GM18951 (cell line): ENCODE measurements around the gene CDK19.

Experiments
- POLR2A ChIP-seq: IDR thresholded peaks from 4 replicates; pipeline ENCODE4 v1.6.1; 2011; ENCODE audit warnings: mild to moderate bottlenecking; ENCODE audit not compliant: insufficient read length, insufficient read depth; ENCODE audit errors: extremely low read depth
- in situ Hi-C: fragments of 300-500 bp; cut with MboI; formaldehyde crosslinking; loops from one replicate; pipeline ENCODE4 v1.12.0; 2022; ENCODE audit warnings: low sequenced_read_pairs, mixed read lengths, inconsistent platforms; ENCODE audit not compliant: unreplicated experiment

The CDK19 gene

DNA sequence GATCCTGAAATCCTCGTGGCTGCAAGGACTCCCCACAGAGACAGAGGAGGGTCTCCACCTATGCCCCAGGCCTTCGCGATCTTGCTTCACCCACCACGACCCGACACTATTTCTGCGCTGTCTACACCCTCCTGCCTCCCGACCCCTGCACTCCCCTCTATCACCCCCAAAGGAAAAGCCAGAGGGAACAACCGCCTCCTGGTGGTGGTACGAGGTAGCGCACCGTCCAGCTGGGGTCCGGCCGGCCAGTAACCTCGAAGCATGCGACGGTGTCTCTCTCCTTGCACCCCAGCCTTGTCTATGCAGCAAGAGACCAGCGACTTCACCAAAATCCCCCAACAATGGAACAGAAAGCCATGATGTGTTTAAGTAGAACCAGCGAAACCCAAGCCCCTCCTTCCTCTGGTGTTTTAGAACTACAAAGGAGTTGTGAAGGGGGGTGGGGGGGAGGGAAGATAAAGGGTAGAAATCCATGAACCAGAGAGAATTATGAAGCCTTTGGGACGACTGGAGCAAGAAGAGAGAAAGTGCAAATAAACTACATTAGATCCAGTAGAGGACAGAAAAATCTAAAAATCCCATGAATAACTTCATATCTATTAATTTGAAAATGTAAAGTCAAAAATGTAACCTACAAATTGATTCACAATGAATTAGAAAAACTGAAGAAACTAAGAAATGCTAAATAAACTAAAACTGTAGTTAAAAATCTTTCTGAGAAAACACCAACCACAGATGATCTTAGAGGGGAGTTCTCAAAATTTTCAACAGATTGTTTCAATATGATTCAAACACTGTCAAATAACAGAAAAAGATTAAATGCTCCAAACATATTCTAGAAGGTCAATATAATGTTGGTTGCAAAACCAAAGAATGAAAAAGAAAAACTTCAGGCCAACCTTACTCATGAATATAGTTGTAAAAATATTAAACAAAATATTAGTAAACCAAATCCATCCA lies 168.0 kb downstream of the CDK19 start:
- in situ Hi-C loops, result no loop called here
- TF ChIP-seq POLR2A, result no peak

DNA sequence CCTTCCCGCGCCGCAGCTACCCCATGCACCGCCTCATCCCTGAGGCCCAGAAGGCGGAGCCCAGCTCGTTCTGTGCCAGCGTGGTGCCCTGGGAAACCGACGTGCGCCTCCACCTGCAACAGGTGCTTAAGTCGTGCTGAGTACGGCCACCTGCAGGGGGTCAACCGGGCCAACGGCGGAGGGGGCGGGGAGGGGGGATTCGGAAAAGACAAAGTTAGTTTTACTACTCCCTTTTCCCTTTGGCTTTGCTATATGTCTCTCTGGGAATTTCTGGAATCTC lies 168.9 kb downstream of the CDK19 start:
- TF ChIP-seq POLR2A, result no peak
- in situ Hi-C loops, result no loop called here

DNA sequence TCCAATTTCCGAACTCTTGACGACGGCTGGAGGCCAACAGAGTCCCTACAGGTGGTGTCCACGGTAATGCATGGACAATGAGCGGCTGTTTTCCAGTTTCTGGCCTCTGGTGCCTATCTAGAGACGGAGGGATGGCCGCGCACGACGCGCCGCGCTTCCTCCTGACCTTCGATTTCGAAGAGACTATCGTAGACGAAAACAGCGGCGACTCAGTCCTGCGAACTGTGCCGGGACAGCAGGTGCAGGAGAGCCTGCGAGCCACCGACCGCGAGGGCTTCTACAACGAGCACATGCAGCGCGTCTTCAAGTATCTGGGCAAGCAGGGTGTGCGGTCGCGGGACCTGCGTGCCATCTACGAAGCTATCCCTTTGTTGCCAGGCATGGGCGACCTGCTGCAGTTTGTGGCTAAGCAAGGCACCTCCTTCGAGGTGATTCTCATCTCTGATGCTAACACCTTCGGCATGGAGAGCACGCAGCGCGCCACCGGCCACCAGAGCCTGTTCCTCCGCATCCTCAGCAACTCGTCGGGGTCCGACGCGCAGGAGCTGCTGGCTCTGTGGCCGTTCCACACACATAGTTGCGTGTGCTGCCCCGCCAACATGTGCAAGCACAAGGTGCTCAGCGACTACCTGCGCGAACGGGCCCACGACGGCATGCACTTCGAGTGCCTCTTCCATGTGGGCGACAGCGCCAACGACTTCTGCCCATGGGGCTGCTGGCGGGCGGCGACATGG lies 169.4 kb downstream of the CDK19 start:
- in situ Hi-C loops, result no loop called here
- TF ChIP-seq POLR2A, result no peak

DNA sequence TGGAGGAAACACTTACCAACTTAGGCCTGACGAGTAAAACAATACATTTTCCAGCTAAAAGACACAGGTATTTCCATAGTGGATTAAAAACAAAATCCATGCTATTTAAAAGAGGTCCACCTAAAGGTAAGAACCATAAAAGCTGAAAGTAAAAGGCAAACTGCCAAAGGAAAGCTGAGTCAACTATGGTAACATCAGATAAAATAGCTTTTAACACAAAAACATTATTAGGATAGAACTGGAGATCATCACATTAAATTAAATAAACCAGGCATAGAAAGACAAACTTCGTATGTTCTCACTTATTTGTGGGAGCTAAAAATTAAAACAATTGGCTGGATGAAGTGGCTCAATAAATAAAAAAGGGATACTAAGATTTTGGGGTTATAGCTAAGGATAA lies 172.1 kb downstream of the CDK19 start:
- TF ChIP-seq POLR2A, result no peak
- in situ Hi-C loops, result no loop called here

DNA sequence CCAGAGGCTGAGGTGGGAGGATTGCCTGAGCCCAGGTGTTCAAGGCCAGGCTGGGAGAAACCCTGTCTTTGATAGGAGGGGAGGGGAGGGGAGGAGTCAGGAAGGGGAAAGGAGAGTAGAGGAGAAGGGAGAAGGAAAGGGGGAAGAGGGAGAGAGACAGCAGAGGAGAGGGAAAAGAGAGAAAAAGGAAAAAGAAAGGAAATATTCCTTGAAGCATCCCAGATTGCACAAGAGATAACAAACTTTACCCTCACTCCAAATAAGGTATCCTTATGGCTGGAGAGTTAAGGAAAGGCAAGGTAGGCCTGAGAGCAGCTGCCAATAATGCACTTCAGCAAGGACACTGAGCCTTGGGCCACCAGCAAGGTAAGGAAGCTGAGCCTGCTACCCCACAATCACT lies 172.6 kb downstream of the CDK19 start:
- in situ Hi-C loops, result no loop called here
- no peak for TF ChIP-seq POLR2A

DNA sequence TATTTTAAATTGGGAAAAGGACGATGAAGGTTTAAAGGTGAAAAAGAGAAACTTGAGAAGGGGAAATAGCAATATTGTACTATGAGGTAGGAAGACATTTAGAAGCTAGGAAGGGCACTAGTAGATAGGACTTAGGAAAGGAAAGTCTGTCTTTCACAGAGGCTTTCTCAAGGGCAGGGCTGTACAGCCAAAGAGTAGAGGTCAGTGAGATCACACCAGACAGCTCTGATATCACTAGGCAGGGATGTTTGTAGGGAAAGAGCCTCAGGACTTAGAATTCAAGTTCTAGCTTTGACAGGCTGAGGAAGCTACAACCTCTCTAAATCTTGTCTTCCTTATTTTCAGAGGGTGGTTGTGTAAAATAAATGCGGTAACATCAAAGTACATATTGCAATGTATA lies 178.5 kb downstream of the CDK19 start:
- no peak for TF ChIP-seq POLR2A
- in situ Hi-C loops, result no loop called here

DNA sequence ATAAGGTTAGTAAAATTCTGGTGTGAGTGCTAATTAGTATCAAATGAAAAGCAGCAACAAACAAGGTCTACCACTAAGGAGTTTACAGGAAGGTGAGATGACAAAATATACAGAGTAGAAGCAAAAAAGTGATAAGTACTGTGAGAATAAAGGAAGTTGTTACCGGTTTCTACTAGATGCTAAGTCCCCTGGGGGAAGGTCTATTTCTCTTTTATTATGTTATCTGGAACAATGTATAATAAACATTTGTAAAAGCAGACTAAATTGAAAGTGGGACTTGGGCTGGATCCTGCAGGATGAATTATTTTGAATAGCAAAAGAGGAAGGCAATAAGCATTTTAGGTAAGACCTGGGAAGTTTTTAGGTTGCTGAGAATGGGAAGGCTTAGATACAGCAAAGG lies 180.2 kb downstream of the CDK19 start:
- in situ Hi-C loops, result no loop called here
- no peak for TF ChIP-seq POLR2A

DNA sequence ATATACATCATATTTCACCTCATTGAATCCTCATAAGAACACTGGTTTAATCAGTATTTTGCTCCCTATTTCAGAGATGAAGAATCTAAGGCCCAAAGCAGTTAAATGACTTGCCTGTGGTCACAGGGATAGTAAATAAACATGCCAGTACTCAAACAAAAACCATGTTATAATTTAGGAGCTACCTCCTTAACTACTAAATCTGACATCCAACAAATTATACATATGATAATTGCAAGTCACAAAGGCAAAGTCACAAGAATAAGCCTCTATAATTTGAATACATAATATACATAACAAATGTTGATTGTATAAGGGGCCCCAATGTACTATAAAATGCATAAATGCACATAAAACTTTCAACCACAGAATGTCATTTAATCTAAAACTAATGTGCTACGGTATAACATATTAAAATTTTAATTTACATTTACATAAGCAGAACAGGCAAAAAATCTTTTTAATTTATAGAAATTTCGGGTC lies 181.5 kb downstream of the CDK19 start:
- in situ Hi-C loops, result no loop called here
- TF ChIP-seq POLR2A, result no peak

DNA sequence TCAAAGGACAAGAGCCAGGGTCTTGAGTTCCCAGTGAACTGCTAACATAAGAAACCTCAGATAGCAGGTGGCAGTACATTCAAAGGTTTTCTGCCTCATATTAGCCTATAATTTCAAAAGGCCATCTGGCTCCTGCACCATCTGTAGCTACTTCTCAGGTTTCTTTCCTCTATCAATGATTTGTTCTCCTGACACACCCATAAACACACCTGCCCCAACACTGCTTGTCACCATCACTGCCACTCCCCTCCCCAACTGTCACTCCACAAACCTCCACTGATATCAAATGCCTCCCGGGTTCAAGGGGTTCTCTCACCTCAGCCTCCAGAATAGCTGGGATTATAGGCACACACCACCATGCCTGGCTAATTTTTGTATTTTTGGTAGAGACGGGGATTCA lies 186.1 kb downstream of the CDK19 start:
- in situ Hi-C loops, result no loop called here
- TF ChIP-seq POLR2A, result no peak

DNA sequence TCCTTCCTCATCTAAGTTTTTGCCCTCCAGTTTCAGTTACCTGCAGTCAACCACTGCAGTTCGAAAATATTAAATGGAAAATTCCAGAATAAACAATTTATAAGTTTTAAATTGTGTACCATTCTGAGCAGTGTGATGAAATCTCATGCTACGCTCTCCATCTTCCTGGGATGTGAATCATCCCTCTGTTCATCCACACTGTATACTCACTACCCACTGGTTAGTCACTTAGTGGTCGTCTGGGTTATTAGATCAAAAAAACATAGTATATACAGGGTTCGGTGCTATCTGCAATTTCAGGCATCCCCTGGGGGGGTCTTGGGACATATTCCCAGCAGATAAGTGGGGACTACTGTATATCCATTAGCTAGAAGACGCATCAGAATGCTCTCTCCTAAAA lies 186.9 kb downstream of the CDK19 start:
- TF ChIP-seq POLR2A, result no peak
- in situ Hi-C loops, result no loop called here

DNA sequence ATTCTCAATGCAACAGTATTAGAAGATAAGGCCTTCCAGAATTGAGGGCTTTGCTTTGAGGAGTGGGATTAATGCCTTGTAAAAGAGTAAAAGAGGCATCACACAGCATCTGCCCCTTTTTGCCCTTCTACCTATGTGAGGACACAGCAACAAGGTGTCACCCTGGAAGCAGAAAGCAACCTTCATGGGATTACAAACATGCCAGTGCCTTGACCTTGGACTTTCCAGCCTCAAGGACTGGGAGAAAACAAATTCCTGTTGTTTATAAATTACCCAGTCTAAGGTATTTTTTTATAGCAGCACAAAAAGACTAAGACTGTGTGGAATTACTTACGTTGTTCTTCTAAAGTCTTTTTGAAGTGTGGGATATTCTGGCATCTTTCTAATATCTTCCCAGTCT lies 188.8 kb downstream of the CDK19 start:
- TF ChIP-seq POLR2A, result no peak
- in situ Hi-C loops, result no loop called here

DNA sequence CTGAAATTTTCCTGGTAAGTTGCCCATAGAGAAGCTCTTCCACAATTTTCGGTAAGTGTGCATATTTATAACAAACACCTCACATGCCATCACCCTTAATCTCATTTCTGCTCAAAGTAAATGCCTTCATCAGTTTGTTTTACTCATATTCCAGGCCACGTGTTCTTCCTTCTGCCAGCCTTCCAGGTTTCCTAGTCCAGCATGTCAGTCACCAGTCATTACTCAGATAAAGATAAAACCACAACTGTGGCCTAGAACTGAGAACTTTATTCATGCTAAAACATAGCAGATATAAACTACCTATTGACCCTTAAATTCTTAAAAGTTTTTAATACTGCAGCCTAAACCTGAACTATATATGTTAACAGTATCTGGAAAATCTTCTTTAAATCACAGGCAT lies 189.4 kb downstream of the CDK19 start:
- in situ Hi-C loops, result no loop called here
- TF ChIP-seq POLR2A, result no peak

DNA sequence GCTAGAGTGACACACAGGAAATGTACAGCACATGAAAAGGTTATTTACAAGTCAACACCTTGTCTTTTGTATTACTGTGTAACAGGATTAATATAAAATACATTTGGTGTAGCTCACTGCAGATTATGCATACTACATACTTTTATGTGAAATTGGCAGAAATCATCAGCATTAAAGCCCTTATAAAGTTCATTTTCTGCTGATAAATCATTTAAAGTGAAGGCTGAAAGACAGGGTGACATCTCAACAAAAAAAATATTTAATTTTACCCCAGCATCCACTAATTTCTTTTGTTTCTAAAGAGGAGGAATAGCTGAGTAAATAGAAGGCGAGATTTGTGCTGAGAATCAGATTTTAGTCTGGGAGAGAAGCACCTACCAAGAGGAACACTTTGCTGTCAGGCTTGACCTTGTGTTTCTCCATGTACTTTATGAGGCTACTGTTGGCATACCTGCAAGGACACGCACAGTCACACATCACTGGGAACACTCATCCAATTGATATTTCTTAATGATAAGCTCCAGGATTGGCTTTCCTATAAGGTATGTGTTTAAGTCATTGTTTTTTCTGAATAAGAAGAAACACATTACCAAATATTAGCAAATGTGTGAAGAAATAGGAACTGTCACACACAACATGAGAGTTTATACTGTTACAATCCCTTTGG lies 192.2 kb downstream of the CDK19 start:
- no peak for TF ChIP-seq POLR2A
- in situ Hi-C loops, result no loop called here
